Embryonic facial prominence (tissue), 1 donor: ENCODE data around the gene L3MBTL3.
"Not testable (repeated sequence)": the region's sequence is repeated elsewhere in the genome, so short reads cannot be mapped to it uniquely, and the experiment has no call there.

Experiments used
- DNase-seq: peaks from one replicate; pipeline ENCODE4 v3.0.0-alpha.2; 2016; ENCODE audit errors: extremely low spot score

L3MBTL3 gene

GRCh38 chr6:130138116-130138908, 119.9 kb downstream of the L3MBTL3 start:
- DNase-seq, result no peak

- DNase-seq, result no peak
Observed at GRCh38 chr6:130138909-130139242, 120.5 kb downstream of the L3MBTL3 start.

GRCh38 chr6:130140084-130140483, 121.7 kb downstream of the L3MBTL3 start:
- DNase-seq, result no peak

DNA sequence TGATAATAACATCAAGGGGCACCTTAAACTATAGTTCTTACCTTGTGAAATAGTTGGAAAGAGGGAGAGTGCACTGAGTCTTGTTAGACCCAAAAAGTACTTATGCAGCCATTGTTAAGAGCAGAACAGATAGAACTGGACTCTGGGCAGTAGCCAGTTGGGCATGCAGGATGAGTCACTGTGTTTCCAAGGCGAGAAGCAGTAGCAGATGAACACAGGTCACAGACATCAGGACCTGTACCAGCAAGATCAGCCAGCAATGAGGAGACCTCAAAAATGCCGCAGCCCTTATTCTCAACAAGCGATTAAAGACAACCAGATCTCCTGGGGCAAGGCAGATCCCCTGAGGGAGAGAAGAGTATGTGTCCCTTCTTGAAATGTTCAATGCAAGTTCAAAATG, 125.3 kb downstream of the L3MBTL3 start:
- DNase-seq, result no peak

DNA sequence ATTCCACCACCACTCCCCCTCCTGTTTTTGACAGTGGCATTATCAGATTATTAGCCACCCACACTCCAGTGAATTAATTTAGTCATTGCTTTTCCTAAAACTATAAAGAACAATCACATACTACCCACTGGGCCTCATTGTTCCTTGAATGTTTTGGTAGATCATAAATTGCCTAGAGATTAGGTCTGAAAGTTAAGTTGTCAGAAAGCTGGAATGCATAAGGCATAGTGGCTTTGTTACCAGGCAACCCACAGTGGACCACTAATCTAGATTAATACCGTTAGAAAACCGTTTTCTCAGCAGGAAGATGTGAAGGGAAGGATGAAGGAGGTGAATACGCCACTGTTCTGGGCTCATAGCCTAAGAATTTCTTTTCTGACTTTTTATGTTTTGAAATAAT, 128.7 kb downstream of the L3MBTL3 start:
- DNase-seq, result no peak

GRCh38 chr6:130148181-130148580, 129.8 kb downstream of the L3MBTL3 start:
- DNase-seq, result no peak

DNA sequence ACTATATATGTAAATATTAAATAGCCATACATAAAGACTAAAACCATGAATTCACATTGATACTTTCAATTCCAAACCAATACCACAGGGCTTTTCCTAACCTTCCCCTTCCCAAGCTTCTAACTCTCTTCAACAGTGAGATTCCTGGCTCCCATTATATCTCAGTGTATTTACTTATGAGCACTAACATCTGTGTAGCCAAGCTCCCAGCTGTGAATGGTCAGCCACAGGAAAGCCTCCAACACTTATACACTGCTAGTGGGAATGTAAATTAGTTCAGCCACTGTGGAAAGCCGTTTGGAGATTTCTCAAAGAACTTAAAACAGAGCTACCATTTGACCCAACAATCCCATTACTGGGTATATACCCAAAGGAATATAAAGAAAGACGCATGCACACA, 130.6 kb downstream of the L3MBTL3 start:
- DNase-seq, result not testable (repeated sequence)

DNA sequence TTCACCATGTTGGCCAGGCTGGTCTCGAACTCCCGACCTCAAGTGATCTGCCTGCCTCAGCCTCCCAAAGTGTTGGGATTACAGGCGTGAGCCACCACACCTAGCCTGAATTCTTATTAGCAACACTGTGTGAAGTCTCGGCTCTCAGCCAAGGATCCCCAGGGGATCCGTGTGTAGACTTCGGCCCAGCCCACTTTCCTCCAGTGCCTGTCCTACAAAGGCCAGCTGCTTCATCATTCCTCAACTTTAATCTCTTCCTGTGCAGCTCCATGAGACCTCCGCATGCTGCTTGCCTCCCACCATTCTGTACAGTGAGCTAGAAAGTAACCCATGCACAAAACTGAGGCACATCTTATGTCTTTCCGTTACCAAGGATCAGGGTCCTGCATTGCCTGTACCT, 132.5 kb downstream of the L3MBTL3 start:
- no peak for DNase-seq

- no peak for DNase-seq
Observed at GRCh38 chr6:130152908-130153510, 134.6 kb downstream of the L3MBTL3 start.

GRCh38 chr6:130156908-130157307, 138.5 kb downstream of the L3MBTL3 start:
- no peak for DNase-seq

GRCh38 chr6:130158056-130158455, 139.7 kb downstream of the L3MBTL3 start:
- DNase-seq, result no peak

DNA sequence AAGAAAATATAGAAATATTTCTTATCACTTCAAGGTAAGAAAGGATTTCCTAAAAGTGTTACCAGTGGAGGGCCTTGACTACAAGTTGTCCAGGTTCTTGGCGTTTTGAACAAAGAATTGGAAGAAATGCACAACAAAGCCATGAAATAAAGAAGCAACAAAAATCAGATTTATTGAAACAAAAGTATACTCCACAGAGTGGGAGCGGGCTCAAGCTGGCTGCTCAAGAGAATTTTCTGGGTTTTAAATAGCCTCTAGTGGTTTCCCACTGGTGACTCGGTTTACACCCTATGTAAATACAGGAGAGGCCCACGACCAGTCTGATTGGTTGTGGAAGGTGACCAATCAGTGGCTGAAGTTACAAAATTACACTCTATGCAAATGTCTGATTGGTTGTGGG, 140.2 kb downstream of the L3MBTL3 start:
- DNase-seq, result no peak

GRCh38 chr6:130159956-130160355, 141.6 kb downstream of the L3MBTL3 start:
- DNase-seq, result no peak

- DNase-seq, result peak; percentile 31
Observed at GRCh38 chr6:130161683-130162404, 143.5 kb downstream of the L3MBTL3 start.

GRCh38 chr6:130162421-130162820, 144.0 kb downstream of the L3MBTL3 start:
- DNase-seq, result no peak

DNA sequence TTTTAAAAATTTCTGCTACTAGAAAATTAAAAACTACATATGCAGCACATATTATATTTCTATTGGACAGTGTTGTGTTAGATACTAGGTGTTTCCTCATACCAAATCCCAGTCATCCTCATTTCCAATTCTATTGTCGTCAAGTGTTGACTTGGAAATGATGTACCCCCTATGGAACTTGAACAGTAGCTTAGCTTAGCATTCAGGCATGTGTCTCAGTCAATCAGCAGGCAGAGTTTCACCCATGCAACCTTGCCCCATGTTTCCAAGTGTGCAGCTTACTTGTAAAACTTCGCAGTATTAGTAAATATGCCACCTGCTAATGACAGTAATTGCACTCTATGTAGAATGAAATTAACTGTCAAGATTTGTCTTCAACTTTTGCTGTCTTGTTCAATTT, 144.9 kb downstream of the L3MBTL3 start:
- DNase-seq, result no peak

- no peak for DNase-seq
Observed at GRCh38 chr6:130164251-130164650, 145.9 kb downstream of the L3MBTL3 start.

DNA sequence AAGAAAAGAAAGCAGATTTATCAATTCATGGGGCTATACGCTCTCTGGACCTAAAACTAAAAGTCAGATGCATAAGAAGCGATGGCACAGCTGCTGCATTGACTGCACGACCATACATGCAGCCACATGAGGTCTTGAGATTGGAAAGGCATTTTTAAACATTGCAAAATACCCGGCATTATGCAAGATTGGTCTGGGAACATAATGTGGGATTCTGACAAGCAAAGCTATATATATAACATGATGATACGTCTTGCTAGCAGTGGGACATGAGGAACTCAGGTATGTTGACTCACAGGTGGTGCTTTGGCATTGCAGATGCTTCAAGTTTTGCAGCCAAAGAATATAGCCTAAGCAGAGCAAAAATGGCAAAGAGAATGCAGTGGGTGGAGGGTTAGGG, 149.3 kb downstream of the L3MBTL3 start:
- DNase-seq, result no peak

- DNase-seq, result not testable (repeated sequence)
Observed at GRCh38 chr6:130170160-130170559, 151.8 kb downstream of the L3MBTL3 start.

DNA sequence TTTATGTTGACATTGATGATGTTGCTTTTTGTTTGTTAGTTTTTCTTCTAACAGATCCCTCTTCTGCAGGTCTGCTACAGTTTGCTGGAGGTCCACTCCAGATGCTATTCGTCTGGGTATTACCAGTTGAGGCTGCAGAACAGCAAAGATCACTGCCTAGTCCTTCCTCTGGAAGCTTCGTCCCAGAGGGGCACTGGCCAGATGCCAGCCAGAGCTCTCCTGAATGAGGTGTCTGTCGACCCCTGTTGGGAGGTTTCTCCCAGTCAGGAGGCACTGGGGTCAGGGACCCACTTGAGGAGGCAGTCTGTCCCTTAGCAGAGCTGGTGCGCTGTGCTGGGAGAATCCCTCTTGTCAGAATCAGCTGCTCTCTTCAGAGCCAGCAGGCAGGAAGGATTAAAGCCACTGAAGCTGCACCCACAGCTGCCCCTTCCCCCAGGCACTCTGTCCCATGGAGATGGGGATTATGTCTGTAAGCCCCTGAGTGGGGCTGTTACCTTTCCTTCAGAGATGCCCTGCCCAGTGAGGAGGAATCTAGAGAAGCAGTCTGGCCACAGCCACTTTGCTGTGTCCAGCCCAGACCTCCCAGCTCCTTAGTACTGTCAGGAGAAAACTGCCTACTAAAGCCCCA, 155.1 kb downstream of the L3MBTL3 start:
- DNase-seq, result not testable (repeated sequence)

DNA sequence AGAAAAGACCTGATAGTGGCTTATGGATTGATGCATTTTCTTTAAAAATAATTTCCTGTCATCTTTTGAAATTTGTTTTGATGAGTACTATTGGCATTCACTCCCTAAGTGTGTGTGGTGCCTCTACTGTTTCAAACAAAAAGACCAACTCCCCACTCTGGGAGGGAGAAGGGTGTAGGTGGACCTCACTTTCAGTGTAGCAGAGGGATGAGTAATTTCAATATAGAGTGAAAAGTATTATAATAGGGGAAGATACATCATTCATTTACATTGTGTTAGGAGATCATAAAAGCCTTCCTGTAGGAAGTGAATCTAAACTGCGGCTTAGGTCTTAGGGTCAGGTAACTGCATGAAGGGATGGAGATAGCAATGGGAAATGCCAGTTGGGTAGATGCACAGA, 158.0 kb downstream of the L3MBTL3 start:
- no peak for DNase-seq

- DNase-seq, result no peak
Observed at GRCh38 chr6:130178692-130179091, 160.3 kb downstream of the L3MBTL3 start.
